ENCODE results near the gene ADARB2. TPM values are rescaled to one million over a fixed set of nuclear protein-coding genes. Genes with fewer than 3 reads are reported as not detected.

The ADARB2 gene
- total RNA-seq, 2 donors from 2014 or later, result 8.0 to 12.2 TPM

- Histone ChIP-seq H3K4me3 (no peak overlapping the region), H3K9me3 (no peaks in the 10 kb centered on the region), H3K27ac (no peak overlapping the region), H3K36me3 (replicated peaks in 1 of 2; ENCODE audit: insufficient read depth in 1 of 2, low read depth in 2 of 2) (no peaks in the 10 kb centered on the region), H3K27me3 (peaks cover 0 to 4% of the 10 kb centered on the region in 2 donors), H3K4me1 (no peaks in the 10 kb centered on the region)
- ATAC-seq, result no peak
- DNase-seq, result no peak
- 47 to 58% methylated on average over 12 of the region's 12 CpGs for WGBS, 2 donors
- TF ChIP-seq, protein P1, sequence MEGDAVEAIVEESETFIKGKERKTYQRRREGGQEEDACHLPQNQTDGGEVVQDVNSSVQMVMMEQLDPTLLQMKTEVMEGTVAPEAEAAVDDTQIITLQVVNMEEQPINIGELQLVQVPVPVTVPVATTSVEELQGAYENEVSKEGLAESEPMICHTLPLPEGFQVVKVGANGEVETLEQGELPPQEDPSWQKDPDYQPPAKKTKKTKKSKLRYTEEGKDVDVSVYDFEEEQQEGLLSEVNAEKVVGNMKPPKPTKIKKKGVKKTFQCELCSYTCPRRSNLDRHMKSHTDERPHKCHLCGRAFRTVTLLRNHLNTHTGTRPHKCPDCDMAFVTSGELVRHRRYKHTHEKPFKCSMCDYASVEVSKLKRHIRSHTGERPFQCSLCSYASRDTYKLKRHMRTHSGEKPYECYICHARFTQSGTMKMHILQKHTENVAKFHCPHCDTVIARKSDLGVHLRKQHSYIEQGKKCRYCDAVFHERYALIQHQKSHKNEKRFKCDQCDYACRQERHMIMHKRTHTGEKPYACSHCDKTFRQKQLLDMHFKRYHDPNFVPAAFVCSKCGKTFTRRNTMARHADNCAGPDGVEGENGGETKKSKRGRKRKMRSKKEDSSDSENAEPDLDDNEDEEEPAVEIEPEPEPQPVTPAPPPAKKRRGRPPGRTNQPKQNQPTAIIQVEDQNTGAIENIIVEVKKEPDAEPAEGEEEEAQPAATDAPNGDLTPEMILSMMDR (IDR thresholded peaks at IDR 0.05), result no peak
- TF ChIP-seq POLR2A (IDR thresholded peaks at IDR 0.05), result no peak
- intact Hi-C loops (cut with DNase I), result no loop called here
Observed at GRCh38 chr10:1299041-1299726, 438.1 kb downstream of the ADARB2 start.

DNA sequence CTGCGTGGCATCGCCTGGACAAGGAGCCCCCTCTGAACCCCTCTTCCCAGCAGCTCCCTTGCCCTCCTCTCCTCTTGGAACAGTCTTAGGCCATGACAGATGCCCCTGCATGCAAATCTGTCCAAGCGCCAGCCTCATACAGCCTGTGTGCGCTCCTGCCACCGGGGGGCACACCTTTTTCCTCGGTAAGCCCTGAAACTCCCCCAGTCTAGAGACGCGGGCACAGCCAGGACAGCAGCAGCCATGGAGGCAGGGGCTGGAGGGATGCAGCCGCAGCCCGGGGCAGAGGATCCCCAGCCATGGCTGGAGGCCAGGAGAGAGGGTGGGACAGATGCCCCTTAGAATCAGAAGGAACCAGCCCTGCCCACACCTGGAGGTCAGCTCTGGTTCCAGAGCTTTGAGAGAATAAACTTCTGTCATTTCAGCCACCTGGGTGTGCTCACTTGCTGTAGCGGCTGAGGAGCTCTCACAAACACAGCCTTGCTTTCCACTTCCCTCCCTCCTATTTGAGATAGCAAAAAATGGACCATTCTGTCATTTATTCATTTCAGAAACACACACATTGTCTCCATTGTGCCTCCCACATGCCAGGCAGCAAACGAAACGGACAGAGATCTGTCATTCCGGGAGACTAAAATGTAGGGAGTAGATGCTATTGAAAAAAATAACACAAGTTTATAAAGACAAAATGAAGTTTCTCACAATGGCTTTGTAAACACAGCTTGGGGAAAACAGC, 439.6 kb downstream of the ADARB2 start:
- no peak for TF ChIP-seq POLR2A (IDR thresholded peaks at IDR 0.05)
- TF ChIP-seq, protein P1 (IDR thresholded peaks at IDR 0.05), result no peak
- Histone ChIP-seq H3K27me3 (peaks cover 0 to 4% of the 10 kb centered on the region in 2 donors), H3K4me1 (no peaks in the 10 kb centered on the region), H3K9me3 (no peaks in the 10 kb centered on the region), H3K4me3 (no peak overlapping the region), H3K36me3 (replicated peaks in 1 of 2; ENCODE audit: insufficient read depth in 1 of 2, low read depth in 2 of 2) (no peaks in the 10 kb centered on the region), H3K27ac (no peak overlapping the region)
- 51 to 55% methylated on average over 11 to 14 of the region's 14 CpGs for WGBS, 2 donors
- ATAC-seq (no peak), DNase-seq (no peak)
- intact Hi-C loops (cut with DNase I), result no loop called here

GRCh38 chr10:1295756-1296480, 441.4 kb downstream of the ADARB2 start:
- Histone ChIP-seq H3K4me1 (no peaks in the 10 kb centered on the region), H3K27ac (no peak overlapping the region), H3K4me3 (no peak overlapping the region), H3K36me3 (replicated peaks in 1 of 2; ENCODE audit: insufficient read depth in 1 of 2, low read depth in 2 of 2) (no peaks in the 10 kb centered on the region), H3K27me3 (peaks cover 0 to 4% of the 10 kb centered on the region in 2 donors), H3K9me3 (no peaks in the 10 kb centered on the region)
- ATAC-seq (no peak), DNase-seq (no peak)
- WGBS, 2 donors, result 82 to 83% methylated on average over 7 of the region's 7 CpGs
- TF ChIP-seq, protein P1 (IDR thresholded peaks at IDR 0.05), result no peak
- no peak for TF ChIP-seq POLR2A (IDR thresholded peaks at IDR 0.05)
- intact Hi-C loops (cut with DNase I), result no loop called here

GRCh38 chr10:1294748-1295147, 442.6 kb downstream of the ADARB2 start:
- H3K27me3 ChIP-seq, result peaks cover 0 to 4% of the 10 kb centered on the region in 2 donors
- H3K4me3 ChIP-seq, result no peak overlapping the region
- H3K27ac ChIP-seq, result no peak overlapping the region
- no peak for ATAC-seq
- no peaks in the 10 kb centered on the region for H3K4me1 ChIP-seq
- 52 to 66% methylated on average over 6 to 7 of the region's 7 CpGs for WGBS, 2 donors
- H3K36me3 ChIP-seq (replicated peaks in 1 of 2; ENCODE audit: insufficient read depth in 1 of 2, low read depth in 2 of 2), result no peaks in the 10 kb centered on the region
- no peak for DNase-seq
- no peaks in the 10 kb centered on the region for H3K9me3 ChIP-seq
- intact Hi-C loops (cut with DNase I), result no loop called here
- TF ChIP-seq POLR2A (IDR thresholded peaks at IDR 0.05), result no peak
- TF ChIP-seq, protein P1 (IDR thresholded peaks at IDR 0.05), result no peak
